ENCODE data around the gene KAT5. TPM values are rescaled to one million over a fixed set of nuclear protein-coding genes. Genes with fewer than 3 reads are reported as not detected.
"Not testable (repeated sequence)": the region's sequence is repeated elsewhere in the genome, so short reads cannot be mapped to it uniquely, and the experiment has no call there.

KAT5 gene
- polyA plus RNA-seq, 12 donors = 28.8 to 51.0 (median 38.1) TPM; not detected in 1

DNA sequence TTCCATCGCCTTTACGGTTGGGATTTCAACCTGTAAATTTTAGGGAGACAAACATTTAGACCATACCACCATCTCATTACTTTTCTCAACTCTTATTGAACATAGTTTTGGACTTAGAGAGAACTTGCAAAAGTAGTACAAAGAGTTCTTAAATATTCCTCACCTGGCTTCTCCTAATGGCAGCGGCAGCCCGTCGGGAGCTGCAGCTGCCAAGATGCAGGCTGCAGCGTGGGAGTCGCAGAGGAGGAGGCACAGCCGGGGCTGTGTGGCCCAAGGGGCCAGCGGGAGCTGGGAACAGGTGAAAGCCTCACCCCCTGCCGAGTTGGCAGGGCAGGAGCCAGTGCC lies 31.6 kb downstream of the KAT5 start:
- no peak for DNase-seq

DNA sequence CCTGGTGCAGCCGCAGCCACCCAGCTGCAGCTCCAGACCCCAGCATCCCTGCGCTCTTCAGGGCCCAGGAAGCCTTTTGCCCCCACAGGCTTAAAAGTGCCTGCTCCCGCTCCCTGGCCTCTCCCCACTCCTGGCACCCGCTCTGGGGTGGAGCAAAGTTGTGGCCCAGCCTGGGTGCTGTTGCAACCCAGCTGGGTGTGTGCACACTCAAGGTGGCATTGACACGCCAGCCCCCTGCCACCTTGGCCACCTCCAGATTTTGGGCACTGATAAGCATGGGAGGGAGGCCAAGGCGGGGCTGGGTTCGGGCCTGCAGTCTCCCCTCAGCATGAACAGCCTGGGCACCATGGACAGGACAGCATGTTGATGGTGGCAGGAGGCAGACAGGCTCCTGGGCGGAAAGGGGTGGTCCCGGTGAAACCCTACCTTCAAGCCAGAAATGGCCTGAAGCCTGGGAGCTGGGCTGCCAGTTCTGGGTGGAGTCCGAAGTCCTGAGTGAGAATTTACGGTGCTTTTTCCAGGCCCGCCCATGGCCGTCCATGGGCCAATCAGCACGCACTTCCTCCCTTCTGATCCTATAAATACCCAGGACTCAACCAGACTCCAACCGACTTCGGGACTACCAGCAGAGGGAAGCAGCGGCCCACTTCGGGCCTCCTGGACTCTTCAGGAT lies 32.1 kb downstream of the KAT5 start:
- DNase-seq = no peak

DNA sequence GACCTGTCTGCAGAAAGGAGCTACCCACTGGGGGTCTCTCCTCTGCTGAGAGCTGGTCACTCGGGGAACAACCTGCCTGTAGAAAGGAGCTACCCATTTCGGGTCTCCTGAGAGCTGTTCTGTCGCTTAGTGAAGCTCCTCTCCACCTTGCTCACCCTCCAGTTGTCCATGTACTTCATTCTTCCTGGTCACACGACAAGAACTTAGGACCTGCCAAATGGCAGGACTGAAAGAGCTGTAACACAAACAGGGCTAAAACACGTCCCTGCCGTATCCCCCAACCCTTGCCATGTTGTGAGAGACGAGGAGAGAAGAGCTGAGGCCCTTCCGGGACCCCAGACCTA lies 32.6 kb downstream of the KAT5 start:
- DNase-seq = no peak

DNA sequence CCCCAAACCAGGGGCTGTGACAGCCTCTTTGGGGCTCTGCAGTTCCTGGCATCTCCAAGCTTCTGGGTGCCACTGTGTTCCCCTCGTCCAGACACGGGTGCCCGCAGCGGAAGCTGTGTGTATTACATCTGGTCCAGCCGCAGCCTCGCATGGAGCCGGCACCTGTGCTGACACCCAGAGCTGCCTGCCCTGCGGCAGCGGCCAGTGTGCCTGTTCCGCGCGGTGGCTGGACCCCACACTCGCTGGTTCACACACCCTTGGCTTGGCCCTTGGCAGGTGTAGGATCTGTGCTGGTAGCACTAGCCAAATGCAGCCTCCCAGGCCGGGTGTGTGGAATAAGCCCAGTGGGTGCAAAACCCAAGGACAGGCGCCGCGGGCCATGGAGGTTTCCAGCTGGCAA lies 33.0 kb downstream of the KAT5 start:
- no peak for DNase-seq

DNA sequence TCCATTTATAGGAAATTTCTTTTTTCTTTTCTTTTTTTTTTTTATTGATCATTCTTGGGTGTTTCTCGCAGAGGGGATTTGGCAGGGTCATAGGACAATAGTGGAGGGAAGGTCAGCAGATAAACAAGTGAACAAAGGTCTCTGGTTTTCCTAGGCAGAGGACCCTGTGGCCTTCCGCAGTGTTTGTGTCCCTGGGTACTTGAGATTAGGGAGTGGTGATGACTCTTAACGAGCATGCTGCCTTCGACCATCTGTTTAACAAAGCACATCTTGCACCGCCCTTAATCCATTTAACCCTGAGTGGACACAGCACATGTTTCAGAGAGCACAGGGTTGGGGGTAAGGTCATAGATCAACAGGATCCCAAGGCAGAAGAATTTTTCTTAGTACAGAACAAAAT lies 50.1 kb downstream of the KAT5 start:
- not testable (repeated sequence) for DNase-seq

DNA sequence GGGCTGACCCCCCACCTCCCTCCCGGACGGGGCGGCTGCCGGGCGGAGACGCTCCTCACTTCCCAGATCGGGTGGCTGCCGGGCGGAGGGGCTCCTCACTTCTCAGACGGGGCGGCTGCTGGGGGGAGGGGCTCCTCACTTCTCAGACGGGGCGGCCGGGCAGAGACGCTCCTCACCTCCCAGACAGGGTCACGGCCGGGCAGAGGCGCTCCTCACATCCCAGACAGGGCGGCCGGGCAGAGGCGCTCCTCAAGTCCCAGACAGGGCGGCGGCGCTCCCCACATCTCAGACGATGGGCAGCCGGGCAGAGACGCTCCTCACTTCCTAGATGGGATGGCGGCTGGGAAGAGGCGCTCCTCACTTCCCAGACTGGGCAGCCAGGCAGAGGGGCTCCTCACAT lies 50.8 kb downstream of the KAT5 start:
- DNase-seq = not testable (repeated sequence)

DNA sequence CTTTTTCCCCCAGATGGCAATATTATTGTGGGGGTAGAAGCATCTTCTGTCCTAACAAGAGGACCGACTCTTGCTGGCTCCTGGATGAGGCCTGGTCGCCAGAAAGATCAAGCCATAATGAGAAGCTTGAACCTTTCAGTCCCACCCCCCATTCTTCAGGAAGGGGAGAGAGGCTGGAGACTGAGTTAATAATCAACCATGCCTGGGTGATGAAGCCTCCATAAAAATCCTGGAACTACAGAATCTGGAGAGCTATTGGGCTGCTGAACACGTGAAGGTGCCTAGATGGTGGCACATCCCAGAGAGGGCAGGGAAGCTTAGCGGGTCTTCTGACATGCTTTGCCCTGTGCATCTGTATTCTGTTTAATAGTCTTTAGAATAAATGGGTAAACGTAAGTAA lies 52.4 kb downstream of the KAT5 start:
- no peak for DNase-seq

DNA sequence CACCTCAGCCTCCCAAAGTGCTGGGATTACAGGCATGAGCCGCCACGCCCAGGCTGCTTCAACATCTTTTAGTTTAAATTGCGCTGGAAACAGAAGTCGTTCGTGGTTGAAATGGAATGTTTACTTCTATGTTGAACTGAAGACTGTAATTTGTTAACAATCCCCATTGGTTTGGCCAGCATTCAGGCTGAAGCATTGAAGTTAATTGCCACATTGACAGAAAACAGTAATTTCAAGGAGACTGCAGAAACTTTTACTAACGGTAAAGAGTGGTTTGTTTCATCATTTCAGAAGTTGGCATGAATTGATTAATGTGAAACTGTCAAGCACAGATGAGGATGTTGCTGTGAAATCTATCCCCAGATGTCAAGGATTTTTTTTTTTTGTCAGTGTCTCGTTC lies 54.5 kb downstream of the KAT5 start:
- no peak for DNase-seq

DNA sequence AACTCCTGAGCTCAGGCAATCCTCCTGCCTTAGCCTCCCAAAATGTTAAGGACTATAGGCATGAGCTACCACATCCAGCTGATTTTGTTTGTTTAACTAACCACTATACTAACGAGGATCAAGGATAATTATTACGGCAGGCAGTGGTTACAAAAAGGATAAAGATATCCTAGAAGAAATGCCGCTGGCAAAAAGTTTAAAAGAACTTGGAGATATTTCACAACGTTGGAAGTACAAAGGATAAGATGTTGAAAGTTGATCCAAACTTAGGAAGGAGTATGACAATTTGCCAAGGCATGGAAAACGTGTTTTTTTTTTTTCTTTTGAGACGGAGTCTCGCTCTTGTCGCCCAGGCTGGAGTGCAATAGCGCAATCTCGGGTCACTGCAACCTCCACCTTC lies 55.4 kb downstream of the KAT5 start:
- no peak for DNase-seq

DNA sequence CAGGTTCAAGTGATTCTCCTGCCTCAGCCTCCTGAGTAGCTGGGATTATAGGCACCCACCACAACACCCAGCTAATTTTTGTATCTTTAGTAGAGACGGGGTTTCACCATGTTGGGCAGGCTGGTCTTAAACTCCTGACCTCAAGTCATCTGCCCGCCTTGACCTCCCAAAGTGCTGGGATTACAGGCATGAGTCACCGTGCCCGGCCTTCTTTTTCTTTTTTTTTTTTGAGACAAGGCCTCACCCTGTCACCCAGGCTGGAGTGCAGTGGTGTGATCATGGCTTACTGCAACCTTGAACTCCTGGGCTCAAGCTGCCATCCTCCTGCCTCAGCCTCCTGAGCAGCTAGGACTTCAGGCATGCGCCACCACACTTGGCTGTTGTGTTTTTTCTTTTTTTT lies 55.8 kb downstream of the KAT5 start:
- not testable (repeated sequence) for DNase-seq

Other genes with a start within 250 kb of the KAT5 start
- 100 to 1,000 TPM; 102 to 554 (median 247) TPM for gene MALAT1, start 213.2 kb upstream of the KAT5 start, polyA plus RNA-seq (ENCODE audit: insufficient read length in 12 of 12)
- gene SCYL1, start 187.2 kb upstream of the KAT5 start, polyA plus RNA-seq (ENCODE audit: insufficient read length in 12 of 12) = 10 to 100 TPM in 11 of 12 donors, not detected in 1; 34.0 to 60.9 (median 40.9) TPM
- 100 to 1,000 TPM in 9 of 12 donors, 10 to 100 TPM in 2, not detected in 1; 95.8 to 250 (median 124) TPM for gene LTBP3, start 153.9 kb upstream of the KAT5 start, polyA plus RNA-seq (ENCODE audit: insufficient read length in 12 of 12)
- gene ZNRD2, start 141.8 kb upstream of the KAT5 start, polyA plus RNA-seq (ENCODE audit: insufficient read length in 12 of 12) = 10 to 100 TPM in 11 of 12 donors, not detected in 1; 44.9 to 82.2 (median 57.8) TPM
- 10 to 100 TPM in 11 of 12 donors, not detected in 1; 22.5 to 55.2 (median 29.4) TPM for gene FAM89B, start 139.7 kb upstream of the KAT5 start, polyA plus RNA-seq (ENCODE audit: insufficient read length in 12 of 12)
- gene EHBP1L1, start 136.2 kb upstream of the KAT5 start, polyA plus RNA-seq (ENCODE audit: insufficient read length in 12 of 12) = 100 to 1,000 TPM; 153 to 369 (median 276) TPM
- gene KCNK7, start 116.5 kb upstream of the KAT5 start, polyA plus RNA-seq (ENCODE audit: insufficient read length in 12 of 12) = 1 to 10 TPM in 5 of 12 donors, under 1 TPM in 5, not detected in 2; 0.27 to 1.8 (median 0.99) TPM
- 10 to 100 TPM in 11 of 12 donors, not detected in 1; 22.6 to 58.3 (median 27.6) TPM for gene MAP3K11, start 98.0 kb upstream of the KAT5 start, polyA plus RNA-seq (ENCODE audit: insufficient read length in 12 of 12)
- gene PCNX3, start 96.5 kb upstream of the KAT5 start, polyA plus RNA-seq (ENCODE audit: insufficient read length in 12 of 12) = 100 to 1,000 TPM in 1 of 12 donors, 10 to 100 TPM in 10, 1 to 10 TPM in 1; 9.8 to 155 (median 15.6) TPM
- 10 to 100 TPM in 11 of 12 donors, not detected in 1; 23.3 to 56.0 (median 33.6) TPM for gene SIPA1, start 74.2 kb upstream of the KAT5 start, polyA plus RNA-seq (ENCODE audit: insufficient read length in 12 of 12)
- gene RELA, start 49.3 kb upstream of the KAT5 start, polyA plus RNA-seq (ENCODE audit: insufficient read length in 12 of 12) = 10 to 100 TPM in 11 of 12 donors, not detected in 1; 34.7 to 75.7 (median 39.8) TPM
- 10 to 100 TPM in 11 of 12 donors, not detected in 1; 18.3 to 35.0 (median 22.9) TPM for gene RNASEH2C, start 8.5 kb downstream of the KAT5 start, polyA plus RNA-seq (ENCODE audit: insufficient read length in 12 of 12)
- gene AP5B1, start 68.7 kb downstream of the KAT5 start, polyA plus RNA-seq (ENCODE audit: insufficient read length in 12 of 12) = 1 to 10 TPM in 11 of 12 donors, not detected in 1; 1.2 to 7.0 (median 1.8) TPM
- gene OVOL1, start 74.8 kb downstream of the KAT5 start, polyA plus RNA-seq (ENCODE audit: insufficient read length in 12 of 12) = 1 to 10 TPM in 3 of 12 donors, under 1 TPM in 4, not detected in 5; 0.07 to 8.2 (median 0.44) TPM
- 1 to 10 TPM in 6 of 12 donors, under 1 TPM in 4, not detected in 2; 0.84 to 3.2 (median 1.2) TPM for gene SNX32, start 121.7 kb downstream of the KAT5 start, polyA plus RNA-seq (ENCODE audit: insufficient read length in 12 of 12)
- gene CFL1, start 145.9 kb downstream of the KAT5 start, polyA plus RNA-seq (ENCODE audit: insufficient read length in 12 of 12) = 100 to 1,000 TPM in 11 of 12 donors, not detected in 1; 525 to 708 (median 574) TPM
- gene MUS81, start 148.2 kb downstream of the KAT5 start, polyA plus RNA-seq (ENCODE audit: insufficient read length in 12 of 12) = 10 to 100 TPM in 11 of 12 donors, not detected in 1; 35.4 to 63.0 (median 39.4) TPM
- 100 to 1,000 TPM in 5 of 12 donors, 10 to 100 TPM in 6, not detected in 1; 72.0 to 155 (median 92.2) TPM for gene EFEMP2, start 160.5 kb downstream of the KAT5 start, polyA plus RNA-seq (ENCODE audit: insufficient read length in 12 of 12)
- gene CTSW, start 167.6 kb downstream of the KAT5 start, polyA plus RNA-seq (ENCODE audit: insufficient read length in 12 of 12) = 1 to 10 TPM in 4 of 12 donors, under 1 TPM in 6, not detected in 2; 0.32 to 5.3 (median 0.78) TPM
- gene FIBP, start 176.2 kb downstream of the KAT5 start, polyA plus RNA-seq (ENCODE audit: insufficient read length in 12 of 12) = 10 to 100 TPM in 11 of 12 donors, not detected in 1; 51.1 to 68.4 (median 60.3) TPM
- 10 to 100 TPM in 8 of 12 donors, 1 to 10 TPM in 3, not detected in 1; 9.0 to 38.8 (median 10.5) TPM for gene CCDC85B, start 178.4 kb downstream of the KAT5 start, polyA plus RNA-seq (ENCODE audit: insufficient read length in 12 of 12)
- 1 to 10 TPM in 1 of 12 donors, under 1 TPM in 8, not detected in 3; 0.15 to 1.0 (median 0.24) TPM for gene FOSL1, start 188.1 kb downstream of the KAT5 start, polyA plus RNA-seq (ENCODE audit: insufficient read length in 12 of 12)
- gene C11orf68, start 206.8 kb downstream of the KAT5 start, polyA plus RNA-seq (ENCODE audit: insufficient read length in 12 of 12) = 10 to 100 TPM in 11 of 12 donors, not detected in 1; 26.1 to 37.7 (median 30.8) TPM
- 100 to 1,000 TPM in 1 of 12 donors, 10 to 100 TPM in 10, not detected in 1; 49.0 to 117 (median 65.8) TPM for gene DRAP1, start 207.2 kb downstream of the KAT5 start, polyA plus RNA-seq (ENCODE audit: insufficient read length in 12 of 12)
- gene TSGA10IP, start 233.2 kb downstream of the KAT5 start, polyA plus RNA-seq (ENCODE audit: insufficient read length in 12 of 12) = under 1 TPM in 5 of 12 donors, not detected in 7; 0.10 to 0.21 (median 0.12) TPM
- 10 to 100 TPM in 11 of 12 donors, not detected in 1; 30.3 to 66.7 (median 32.6) TPM for gene SART1, start 249.5 kb downstream of the KAT5 start, polyA plus RNA-seq (ENCODE audit: insufficient read length in 12 of 12)